Glutamatergic neuron (in vitro differentiated cells): ENCODE data around the gene SBK3. TPM values are rescaled to one million over a fixed set of nuclear protein-coding genes. Genes with fewer than 3 reads are reported as not detected.
A peak's percentile ranks its signal among the peaks of the same experiment; 100 is the strongest.
"Not testable (repeated sequence)": the region's sequence is repeated elsewhere in the genome, so short reads cannot be mapped to it uniquely, and the experiment has no call there.

ENCODE experiments used
- DNase-seq: peaks from one replicate; pipeline ENCODE4 v3.0.0; 2022
- H3K27ac Mint-ChIP-seq: one replicate; pipeline ENCODE4 v1.8.0; 2020; ENCODE audit warnings: mild to moderate bottlenecking, mixed read lengths, inconsistent platforms; ENCODE audit not compliant: unreplicated experiment
- H3K27me3 Mint-ChIP-seq: one replicate; pipeline ENCODE4 v1.8.0; 2020; ENCODE audit warnings: mild to moderate bottlenecking, moderate library complexity, mixed read lengths, inconsistent platforms; ENCODE audit not compliant: unreplicated experiment
- H3K36me3 Mint-ChIP-seq: one replicate; pipeline ENCODE4 v1.8.0; 2020; ENCODE audit warnings: mild to moderate bottlenecking, mixed read lengths, inconsistent platforms; ENCODE audit not compliant: unreplicated experiment
- H3K4me1 Mint-ChIP-seq: one replicate; pipeline ENCODE4 v1.8.0; 2020; ENCODE audit warnings: mild to moderate bottlenecking, low read depth, mixed read lengths, inconsistent platforms; ENCODE audit not compliant: unreplicated experiment
- H3K4me3 Mint-ChIP-seq: one replicate; pipeline ENCODE4 v1.8.0; 2020; ENCODE audit warnings: mild to moderate bottlenecking, mixed read lengths, inconsistent platforms; ENCODE audit not compliant: unreplicated experiment
- H3K9me3 Mint-ChIP-seq: one replicate; pipeline ENCODE4 v1.8.0; 2020; ENCODE audit warnings: mild to moderate bottlenecking, moderate library complexity, mixed read lengths, inconsistent platforms; ENCODE audit not compliant: unreplicated experiment
- total RNA-seq: library from RNA; stranded (reverse); fragmentation: NEBNext Ultra II Directional; extraction: Animal tissue kit (Norgen Biotek cat#: 25700); gene quantifications from one replicate; pipeline ENCODE4 v1.2.1, GENCODE V29; 2021; ENCODE audit not compliant: unreplicated experiment
- TF ChIP-seq, protein P1 (sequence below): fragments of 200-600 bp; sonication (generic); IDR thresholded peaks from one replicate; pipeline ENCODE4 v1.5.0; 2021; ENCODE audit not compliant: partially characterized antibody, unreplicated experiment

Gene SBK3
- total RNA-seq, 1 donor from 2014 or later, result not detected

- DNase-seq, result no peak
- TF ChIP-seq, protein P1, sequence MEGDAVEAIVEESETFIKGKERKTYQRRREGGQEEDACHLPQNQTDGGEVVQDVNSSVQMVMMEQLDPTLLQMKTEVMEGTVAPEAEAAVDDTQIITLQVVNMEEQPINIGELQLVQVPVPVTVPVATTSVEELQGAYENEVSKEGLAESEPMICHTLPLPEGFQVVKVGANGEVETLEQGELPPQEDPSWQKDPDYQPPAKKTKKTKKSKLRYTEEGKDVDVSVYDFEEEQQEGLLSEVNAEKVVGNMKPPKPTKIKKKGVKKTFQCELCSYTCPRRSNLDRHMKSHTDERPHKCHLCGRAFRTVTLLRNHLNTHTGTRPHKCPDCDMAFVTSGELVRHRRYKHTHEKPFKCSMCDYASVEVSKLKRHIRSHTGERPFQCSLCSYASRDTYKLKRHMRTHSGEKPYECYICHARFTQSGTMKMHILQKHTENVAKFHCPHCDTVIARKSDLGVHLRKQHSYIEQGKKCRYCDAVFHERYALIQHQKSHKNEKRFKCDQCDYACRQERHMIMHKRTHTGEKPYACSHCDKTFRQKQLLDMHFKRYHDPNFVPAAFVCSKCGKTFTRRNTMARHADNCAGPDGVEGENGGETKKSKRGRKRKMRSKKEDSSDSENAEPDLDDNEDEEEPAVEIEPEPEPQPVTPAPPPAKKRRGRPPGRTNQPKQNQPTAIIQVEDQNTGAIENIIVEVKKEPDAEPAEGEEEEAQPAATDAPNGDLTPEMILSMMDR, result no peak
- H3K9me3 Mint-ChIP-seq, result peaks cover 11% of the 10 kb centered on the region
- H3K4me3 Mint-ChIP-seq, result peak overlapping the region; percentile 85
- H3K4me1 Mint-ChIP-seq, result peaks cover 8% of the 10 kb centered on the region
- H3K27ac Mint-ChIP-seq, result no peak overlapping the region
- H3K36me3 Mint-ChIP-seq, result no peaks in the 10 kb centered on the region
- peaks cover 3% of the 10 kb centered on the region for H3K27me3 Mint-ChIP-seq
Observed at GRCh38 chr19:55584871-55585270, 39.5 kb upstream of the SBK3 start.

- not testable (repeated sequence) for H3K36me3 Mint-ChIP-seq, DNase-seq, H3K4me1 Mint-ChIP-seq, H3K27me3 Mint-ChIP-seq, H3K4me3 Mint-ChIP-seq, H3K27ac Mint-ChIP-seq
- peaks cover 15% of the 10 kb centered on the region for H3K9me3 Mint-ChIP-seq
Observed at GRCh38 chr19:55583897-55584296, 38.6 kb upstream of the SBK3 start.

DNA sequence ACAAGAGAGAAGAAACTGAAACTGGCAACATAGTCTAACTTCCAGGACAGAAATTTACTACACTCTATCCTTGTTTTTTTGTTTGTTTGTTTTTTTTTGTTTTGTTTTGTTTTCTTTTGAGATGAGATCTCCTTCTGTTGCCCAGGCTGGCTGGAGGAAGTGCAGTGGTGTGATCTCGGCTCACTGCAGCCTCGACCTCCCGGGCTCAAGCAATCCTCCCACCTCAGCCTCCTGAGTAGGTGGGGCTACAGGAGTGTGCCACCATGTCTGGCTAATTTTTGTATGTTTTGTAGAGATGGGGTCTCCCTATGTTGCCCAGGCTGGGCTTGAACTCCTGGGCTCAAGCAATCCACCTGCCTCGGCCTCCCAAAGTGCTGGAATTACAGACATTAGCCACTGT lies 36.9 kb upstream of the SBK3 start:
- not testable (repeated sequence) for H3K36me3 Mint-ChIP-seq, H3K27ac Mint-ChIP-seq, H3K27me3 Mint-ChIP-seq, DNase-seq, H3K4me1 Mint-ChIP-seq
- Mint-ChIP-seq H3K9me3 (peaks cover 15% of the 10 kb centered on the region), H3K4me3 (peak overlapping the region; percentile 76)

DNA sequence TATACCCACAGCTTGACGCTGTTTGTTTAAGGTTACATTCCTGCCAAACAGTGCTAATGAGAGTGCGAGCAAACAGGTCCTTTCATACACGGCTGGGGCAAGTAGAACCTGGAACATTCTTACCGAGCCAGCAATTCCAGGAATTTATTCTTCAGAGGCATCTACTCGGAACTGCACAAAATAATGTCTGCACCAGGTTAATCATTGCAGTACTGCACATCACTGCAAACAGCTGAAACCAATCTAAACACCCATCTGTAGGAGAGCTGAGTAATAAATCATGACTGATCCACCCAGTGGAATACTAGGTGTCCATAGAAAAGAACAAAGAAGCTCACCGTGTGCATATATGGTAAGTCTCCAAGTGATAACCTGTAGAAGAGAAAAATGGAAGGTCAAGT lies 36.5 kb upstream of the SBK3 start:
- no peak for DNase-seq
- peaks cover 11% of the 10 kb centered on the region for H3K27me3 Mint-ChIP-seq
- H3K9me3 Mint-ChIP-seq, result peaks cover 18% of the 10 kb centered on the region
- TF ChIP-seq, protein P1, result no peak
- peaks cover 4% of the 10 kb centered on the region for H3K36me3 Mint-ChIP-seq
- H3K4me1 Mint-ChIP-seq, result peaks cover 4% of the 10 kb centered on the region
- peak overlapping the region; percentile 72 for H3K27ac Mint-ChIP-seq
- peak overlapping the region; percentile 76 for H3K4me3 Mint-ChIP-seq

DNA sequence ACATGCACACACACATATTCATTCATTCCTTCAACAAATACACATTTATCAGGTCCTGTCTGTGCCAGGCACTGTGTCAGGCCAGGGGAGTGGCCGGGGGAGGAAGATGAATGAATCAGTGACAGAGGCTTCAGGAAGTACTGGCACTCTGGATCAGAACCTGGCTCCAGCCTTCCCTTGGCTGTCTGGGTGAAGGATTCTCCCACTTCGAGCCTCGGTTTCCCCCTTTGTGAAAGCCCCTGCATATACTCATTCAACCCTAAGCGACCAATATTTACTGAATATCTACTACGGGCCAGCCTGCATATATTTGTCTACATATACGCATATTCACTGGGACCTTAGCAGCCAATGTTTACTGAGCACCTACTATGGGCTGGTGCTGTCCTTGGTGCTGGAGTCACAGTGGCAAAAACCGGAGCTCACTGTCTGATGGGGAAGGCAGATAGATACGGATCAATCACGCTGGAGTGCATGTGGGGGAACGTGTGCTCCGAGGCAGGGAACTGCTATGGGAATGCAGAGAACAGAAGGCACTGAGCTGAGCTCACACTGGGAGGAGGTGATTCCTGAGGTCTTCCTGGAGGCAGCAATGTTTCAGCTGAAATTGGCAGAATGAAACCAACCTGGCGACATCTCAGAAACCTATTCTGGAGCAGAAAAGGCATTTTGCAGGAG lies 35.9 kb upstream of the SBK3 start:
- peaks cover 4% of the 10 kb centered on the region for H3K36me3 Mint-ChIP-seq
- peak overlapping the region; percentile 70 for H3K27ac Mint-ChIP-seq
- TF ChIP-seq, protein P1, result no peak
- peaks cover 4% of the 10 kb centered on the region for H3K4me1 Mint-ChIP-seq
- no peak for DNase-seq
- H3K4me3 Mint-ChIP-seq, result peak overlapping the region; percentile 76
- H3K9me3 Mint-ChIP-seq, result peaks cover 20% of the 10 kb centered on the region
- peaks cover 13% of the 10 kb centered on the region for H3K27me3 Mint-ChIP-seq

DNA sequence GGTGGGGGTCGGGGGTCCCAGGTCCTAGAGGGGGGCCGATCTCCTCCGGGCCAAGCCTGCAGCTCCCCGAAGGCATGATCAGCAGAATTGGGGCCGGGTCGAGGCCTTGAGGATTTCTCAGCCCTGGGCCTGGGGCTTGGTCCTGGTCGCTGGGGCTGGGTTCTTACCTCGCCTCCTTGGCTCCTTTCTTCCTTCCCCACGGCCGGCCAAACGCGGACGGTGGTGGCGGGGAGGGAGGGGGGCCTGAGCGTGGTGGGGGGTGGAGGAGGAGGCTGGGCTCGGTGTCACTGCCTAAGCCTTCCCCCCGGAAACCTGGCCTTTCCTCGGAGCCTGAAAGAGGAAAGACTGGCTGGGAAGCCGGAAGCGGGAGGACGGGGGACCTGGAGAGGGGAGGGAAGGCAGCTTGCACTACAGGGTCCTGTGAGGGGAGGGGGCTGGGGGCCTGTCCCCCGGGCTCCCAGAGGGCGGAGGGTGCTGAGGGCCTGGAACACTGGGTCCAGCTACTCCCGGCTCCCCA lies 35.3 kb upstream of the SBK3 start, which contains the start of gene ZNF579:
ZNF579 (minus strand) TSS at position 221 of the 517 bp plus-strand sequence. CDS start 1,209 bp downstream, outside the sequence.
- peaks cover 4% of the 10 kb centered on the region for H3K4me1 Mint-ChIP-seq
- H3K27ac Mint-ChIP-seq, result peak within 1 kb of the TSS; percentile 92
- peak within 1 kb of the TSS; percentile 97 for H3K4me3 Mint-ChIP-seq
- DNase-seq, result peak; percentile 95
- H3K27me3 Mint-ChIP-seq, result peaks cover 15% of the 10 kb centered on the region
- TF ChIP-seq, protein P1, result no peak
- H3K36me3 Mint-ChIP-seq, result peaks cover 4% of the 10 kb centered on the region
- H3K9me3 Mint-ChIP-seq, result peaks cover 20% of the 10 kb centered on the region
